Fibroblast of lung (primary cell): ENCODE results near the gene RAB11FIP3. TPM values are rescaled to one million over a fixed set of nuclear protein-coding genes. Genes with fewer than 3 reads are reported as not detected.

ENCODE experiments used
- DNase-seq, 2 donors: peaks; one replicate each; pipeline versions ENCODE4 v3.0.0 to v3.0.0-alpha.2; 2010; ENCODE audit warnings: low read depth in 2 of 2
- H2AFZ ChIP-seq: 2 replicates; pipeline ENCODE4 v1.5.1; 2012; ENCODE audit warnings: low read length, control low read depth, inconsistent platforms
- H3K27ac ChIP-seq: 2 replicates; pipeline ENCODE4 v1.5.1; 2011; ENCODE audit warnings: low read length, control low read depth; ENCODE audit not compliant: insufficient read depth
- H3K27me3 ChIP-seq: 2 replicates; pipeline ENCODE4 v1.5.1; 2011; ENCODE audit warnings: mild to moderate bottlenecking, low read length; ENCODE audit not compliant: control insufficient read depth, insufficient read depth
- H3K36me3 ChIP-seq: 2 replicates; pipeline ENCODE4 v1.5.1; 2011; ENCODE audit warnings: low read length; ENCODE audit not compliant: control insufficient read depth, insufficient read depth
- H3K4me1 ChIP-seq: 2 replicates; pipeline ENCODE4 v1.5.1; 2011; ENCODE audit warnings: low read length; ENCODE audit not compliant: control insufficient read depth, insufficient read depth; ENCODE audit errors: extremely low read depth
- H3K4me2 ChIP-seq: 2 replicates; pipeline ENCODE4 v1.5.1; 2011; ENCODE audit warnings: low read length, control low read depth; ENCODE audit not compliant: insufficient read depth; ENCODE audit errors: extremely low read depth
- H3K4me3 ChIP-seq, 4 experiments: fragments of 200-600 bp in 1 of 4; sonication (generic) in 1 of 4; replicated peaks in 1 of 4; 2 replicates each; pipeline ENCODE4 v1.5.1; 2011 to 2016; ENCODE audit warnings: low read length in 4 of 4, low read depth in 3 of 4, mild to moderate bottlenecking in 3 of 4, control low read depth in 2 of 4, inconsistent platforms in 1 of 4, mixed read lengths in 1 of 4; ENCODE audit not compliant: insufficient read depth in 1 of 4; ENCODE audit errors: control extremely low read depth in 1 of 4
- H3K79me2 ChIP-seq: 2 replicates; pipeline ENCODE4 v1.5.1; 2012; ENCODE audit warnings: mild to moderate bottlenecking, low read length, inconsistent platforms; ENCODE audit not compliant: control insufficient read depth, insufficient read depth
- H3K9ac ChIP-seq: 2 replicates; pipeline ENCODE4 v1.5.1; 2011; ENCODE audit warnings: mild to moderate bottlenecking, low read length, control low read depth; ENCODE audit not compliant: insufficient read depth
- H3K9me3 ChIP-seq: 2 replicates; pipeline ENCODE4 v1.5.1; 2012; ENCODE audit warnings: low read depth, low read length; ENCODE audit not compliant: control insufficient read depth, insufficient read depth
- H4K20me1 ChIP-seq: 2 replicates; pipeline ENCODE4 v1.5.1; 2011; ENCODE audit warnings: low read length; ENCODE audit not compliant: control insufficient read depth, insufficient read depth; ENCODE audit errors: extremely low read depth
- CTCF ChIP-seq, 2 donors: IDR thresholded peaks in 1 of 2; conservative IDR thresholded peaks in 1 of 2; 1 replicate in 1 of 2; 2 replicates in 1 of 2; pipeline ENCODE4 v1.5.1; 2011 to 2012; ENCODE audit warnings: low read length in 2 of 2, control low read depth in 1 of 2, inconsistent platforms in 1 of 2, low read depth in 1 of 2, mild to moderate bottlenecking in 1 of 2
- EZH2 ChIP-seq: IDR thresholded peaks from 2 replicates; pipeline ENCODE4 v1.5.1; 2012; ENCODE audit warnings: low read length, control low read depth, mild to moderate bottlenecking; ENCODE audit errors: missing control alignments
- polyA plus RNA-seq, 2 donors: library from polyadenylated mRNA; depleted of rRNA in 1 of 2; stranded (reverse) in 1 of 2; unstranded in 1 of 2; fragments of >200 nt; gene quantifications; 2 replicates each; pipeline ENCODE4 v1.2.1, GENCODE V29; 2011 to 2012; ENCODE audit warnings: missing spikeins in 1 of 2
- total RNA-seq: library from RNA; depleted of rRNA; stranded (reverse); fragments of >200 nt; gene quantifications from 2 replicates; pipeline ENCODE4 v1.2.1, GENCODE V29; 2014

Gene RAB11FIP3
- total and polyA plus RNA-seq, 2 donors (not counting 1 experiment from before 2014, with no cell fraction given): 7.3 to 22.1 TPM

- peak overlapping the region; percentile 84 for H3K9ac ChIP-seq
- no peak overlapping the region for H2AFZ ChIP-seq
- H3K79me2 ChIP-seq: peaks cover 58% of the 10 kb centered on the region
- H3K9me3 ChIP-seq: no peaks in the 10 kb centered on the region
- H3K4me1 ChIP-seq: peaks cover 14% of the 10 kb centered on the region
- H3K36me3 ChIP-seq: peaks cover 6% of the 10 kb centered on the region
- H3K27me3 ChIP-seq: no peaks in the 10 kb centered on the region
- no peak for TF ChIP-seq EZH2
- no peaks in the 10 kb centered on the region for H4K20me1 ChIP-seq
- peak; percentile 56 to 64 for DNase-seq
- H3K4me3 ChIP-seq: peak overlapping the region; percentile 70 to 91 (median 82)
- peak overlapping the region; percentile 82 for H3K27ac ChIP-seq
- H3K4me2 ChIP-seq: peak overlapping the region; percentile 64
Observed at GRCh38 chr16:528111-529011, 102.9 kb downstream of the RAB11FIP3 start.

DNA sequence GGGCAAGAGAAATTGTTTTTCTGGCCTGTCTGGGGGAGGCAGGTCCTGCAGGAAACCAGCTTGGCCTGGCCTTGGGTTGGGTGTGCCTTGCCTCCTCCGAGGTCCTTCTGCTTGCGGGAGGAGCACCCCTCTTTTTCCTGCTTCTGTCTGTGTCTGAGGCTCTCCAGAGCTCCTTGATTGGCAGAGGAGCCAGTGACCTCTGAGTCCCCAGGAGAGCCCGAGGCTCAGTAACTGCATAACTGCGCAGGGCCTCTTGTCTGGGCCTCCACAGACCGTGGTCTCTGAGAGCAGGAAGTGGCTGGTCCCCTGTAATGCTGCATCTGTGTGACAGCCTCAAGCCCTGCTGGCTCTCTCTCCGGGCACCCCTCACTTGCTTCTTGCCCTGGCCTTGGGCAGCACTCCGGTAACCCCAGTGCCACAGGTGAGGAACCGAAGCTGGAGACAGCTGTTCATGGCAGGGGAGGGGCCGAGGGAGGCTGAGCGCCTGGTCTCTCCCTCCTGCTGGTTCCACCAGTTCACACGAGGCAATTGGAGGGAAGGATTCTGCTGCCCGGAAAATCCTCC is 103.6 kb downstream of the RAB11FIP3 start:
- H3K4me1 ChIP-seq: peaks cover 14% of the 10 kb centered on the region
- H3K79me2 ChIP-seq: peaks cover 65% of the 10 kb centered on the region
- no peak overlapping the region for H2AFZ ChIP-seq
- no peaks in the 10 kb centered on the region for H3K27me3 ChIP-seq
- no peaks in the 10 kb centered on the region for H4K20me1 ChIP-seq
- no peaks in the 10 kb centered on the region for H3K9me3 ChIP-seq
- TF ChIP-seq CTCF (conservative IDR thresholded peaks at IDR 0.05 in 1 of 2, IDR thresholded peaks at IDR 0.05 in 1 of 2; ENCODE audit: low read depth in 1 of 2, low read length in 2 of 2) (no peak), EZH2 (no peak)
- peaks cover 4% of the 10 kb centered on the region for H3K36me3 ChIP-seq
- H3K4me2 ChIP-seq: peak overlapping the region; percentile 64
- DNase-seq: no peak
- H3K27ac ChIP-seq: peak overlapping the region; percentile 82
- peak overlapping the region; percentile 84 for H3K9ac ChIP-seq
- H3K4me3 ChIP-seq: peak overlapping the region; percentile 70 to 91 (median 82)

- Histone ChIP-seq H3K27ac (no peak overlapping the region), H2AFZ (no peak overlapping the region), H3K27me3 (no peaks in the 10 kb centered on the region), H4K20me1 (no peaks in the 10 kb centered on the region), H3K4me3 (no peak overlapping the region), H3K4me2 (no peak overlapping the region), H3K9ac (no peak overlapping the region), H3K9me3 (no peaks in the 10 kb centered on the region), H3K4me1 (peaks cover 10% of the 10 kb centered on the region), H3K36me3 (peaks cover 8% of the 10 kb centered on the region), H3K79me2 (peaks cover 77% of the 10 kb centered on the region)
- DNase-seq: no peak
- no peak for TF ChIP-seq EZH2
- no peak for TF ChIP-seq CTCF (conservative IDR thresholded peaks at IDR 0.05 in 1 of 2, IDR thresholded peaks at IDR 0.05 in 1 of 2; ENCODE audit: low read depth in 1 of 2, low read length in 2 of 2)
Observed at GRCh38 chr16:530111-530817, 104.8 kb downstream of the RAB11FIP3 start.
